ENCODE data around the gene ROBO3.

Gene ROBO3

DNA sequence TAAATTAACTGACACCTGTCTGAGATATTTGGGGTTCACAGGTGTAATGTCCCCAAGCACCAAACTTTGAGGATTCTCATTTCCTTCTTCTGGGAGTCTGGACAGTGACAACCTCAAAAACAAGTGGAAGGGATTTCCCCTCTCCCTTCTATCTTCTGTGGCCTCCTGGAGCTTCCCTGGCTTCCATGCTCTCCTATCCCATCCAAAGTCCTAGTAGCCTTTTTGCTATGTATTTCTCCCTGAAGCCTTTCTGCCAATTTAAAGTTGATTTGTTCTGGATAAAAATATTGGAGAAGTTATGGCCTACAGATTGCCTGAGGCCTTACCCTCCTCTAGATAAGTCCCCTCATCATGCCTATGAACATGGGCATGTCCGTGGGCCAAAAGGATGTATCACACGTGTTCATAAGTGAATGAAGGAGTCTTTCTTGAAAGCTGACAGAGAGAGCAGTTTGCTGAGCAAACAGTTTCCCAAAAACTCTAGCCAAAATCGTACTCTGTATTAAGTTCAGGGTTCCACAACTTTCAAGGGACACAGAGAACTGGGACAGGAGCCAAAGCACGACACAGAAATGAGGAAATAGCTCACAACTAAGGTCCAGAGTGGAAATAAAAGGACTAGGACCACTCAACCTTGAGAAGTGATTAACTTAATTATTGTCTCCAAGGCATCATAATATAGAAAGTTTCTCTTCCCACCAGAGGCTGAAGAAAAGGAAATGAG is 63.9 kb downstream of the ROBO3 start:
- DNase-seq: no peak

DNA sequence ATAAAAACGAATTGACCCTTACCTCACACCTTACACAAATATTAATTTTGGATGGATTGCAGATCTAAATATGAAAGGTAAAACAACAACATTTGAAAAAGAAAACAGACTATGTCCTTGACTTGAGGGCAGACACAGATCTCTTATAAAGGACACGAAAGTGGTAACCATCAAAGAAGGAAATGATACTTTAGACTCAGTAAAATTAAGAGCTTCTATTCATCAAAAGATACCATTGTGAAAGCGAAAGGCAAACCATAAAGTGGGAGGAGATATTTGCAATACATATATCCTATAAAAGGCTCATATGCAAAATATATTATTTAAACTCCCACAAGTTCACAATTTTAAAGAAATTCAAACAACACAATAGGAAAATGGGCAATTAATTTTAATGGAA is 65.6 kb downstream of the ROBO3 start:
- DNase-seq: no peak

All from NCI-H2171 (cell line).